ENCODE measurements around the gene RBM22.

Gene RBM22

GRCh38 chr5:150658699-150659265 is 42.1 kb downstream of the RBM22 start:
- peaks cover 9% of the 10 kb centered on the region for H3K27me3 Mint-ChIP-seq (ENCODE audit: low read depth)
- H3K36me3 Mint-ChIP-seq (ENCODE audit: low read depth) = peaks cover 7% of the 10 kb centered on the region
- TF ChIP-seq CTCF (IDR thresholded peaks at IDR 0.05; ENCODE audit: unreplicated experiment in 3 of 3) = no peak
- peaks cover 60% of the 10 kb centered on the region for H3K4me1 Mint-ChIP-seq
- no peaks in the 10 kb centered on the region for H3K9me3 Mint-ChIP-seq
- H3K4me3 Mint-ChIP-seq = peak overlapping the region in 1 of 3 experiments; percentile 43
- peak overlapping the region; percentile 65 to 71 (median 67) for H3K27ac Mint-ChIP-seq

- Mint-ChIP-seq H3K9me3 (no peaks in the 10 kb centered on the region), H3K4me1 (peaks cover 67% of the 10 kb centered on the region), H3K36me3 (ENCODE audit: low read depth) (peaks cover 7% of the 10 kb centered on the region), H3K27ac (peak overlapping the region; percentile 66 to 71 (median 67)), H3K27me3 (ENCODE audit: low read depth) (peaks cover 9% of the 10 kb centered on the region), H3K4me3 (peak overlapping the region in 2 of 3 experiments; percentile 82 to 83)
- TF ChIP-seq CTCF (IDR thresholded peaks at IDR 0.05; ENCODE audit: unreplicated experiment in 3 of 3) = no peak
These were observed 42.7 kb downstream of the RBM22 start for GRCh38 chr5:150658121-150658520.

GRCh38 chr5:150656191-150657132 is 44.4 kb downstream of the RBM22 start:
- peaks cover 75% of the 10 kb centered on the region for H3K4me1 Mint-ChIP-seq
- peaks cover 7% of the 10 kb centered on the region for H3K36me3 Mint-ChIP-seq (ENCODE audit: low read depth)
- H3K9me3 Mint-ChIP-seq = no peaks in the 10 kb centered on the region
- H3K27me3 Mint-ChIP-seq (ENCODE audit: low read depth) = peaks cover 6% of the 10 kb centered on the region
- H3K4me3 Mint-ChIP-seq = peak overlapping the region; percentile 78 to 83 (median 81)
- peak; percentile 65 to 74 (median 72) for TF ChIP-seq CTCF (IDR thresholded peaks at IDR 0.05; ENCODE audit: unreplicated experiment in 3 of 3)
- H3K27ac Mint-ChIP-seq = peak overlapping the region; percentile 80 to 87 (median 85)

- Mint-ChIP-seq H3K9me3 (no peaks in the 10 kb centered on the region), H3K27me3 (ENCODE audit: low read depth) (no peaks in the 10 kb centered on the region), H3K4me3 (peak overlapping the region in 1 of 3 experiments; percentile 7), H3K4me1 (peaks cover 75% of the 10 kb centered on the region), H3K27ac (peak overlapping the region; percentile 72 to 85 (median 80)), H3K36me3 (ENCODE audit: low read depth) (peaks cover 7% of the 10 kb centered on the region)
- TF ChIP-seq CTCF (IDR thresholded peaks at IDR 0.05; ENCODE audit: unreplicated experiment in 3 of 3) = no peak
These were observed 45.6 kb downstream of the RBM22 start for GRCh38 chr5:150655221-150655620.

GRCh38 chr5:150653762-150654556 is 46.9 kb downstream of the RBM22 start:
- no peaks in the 10 kb centered on the region for H3K9me3 Mint-ChIP-seq
- H3K4me1 Mint-ChIP-seq = peaks cover 72% of the 10 kb centered on the region
- H3K27ac Mint-ChIP-seq = peak overlapping the region; percentile 74 to 81 (median 79)

More at GRCh38 chr5:150653762-150654556, 46.9 kb downstream of the RBM22 start:
- Mint-ChIP-seq H3K27me3 (ENCODE audit: low read depth) (no peaks in the 10 kb centered on the region), H3K36me3 (ENCODE audit: low read depth) (peaks cover 15% of the 10 kb centered on the region), H3K4me3 (peak overlapping the region; percentile 8 to 47 (median 43))
- no peak for TF ChIP-seq CTCF (IDR thresholded peaks at IDR 0.05; ENCODE audit: unreplicated experiment in 3 of 3)

Measured in nephron (organoid).